IPS-20b (cell line): ENCODE results near the gene EEF2K.

ENCODE experiments used
- H3K27ac ChIP-seq: one replicate; pipeline ENCODE4 v1.5.1; 2013; ENCODE audit warnings: low read length
- H3K27me3 ChIP-seq: 2 replicates; pipeline ENCODE4 v1.6.1; 2013; ENCODE audit warnings: mild to moderate bottlenecking, low read length, inconsistent platforms; ENCODE audit not compliant: insufficient read depth
- H3K36me3 ChIP-seq: 2 replicates; pipeline ENCODE4 v1.6.1; 2013; ENCODE audit warnings: low read depth, mild to moderate bottlenecking, inconsistent platforms, low read length, moderate library complexity; ENCODE audit not compliant: insufficient read depth
- H3K4me1 ChIP-seq: 2 replicates; pipeline ENCODE4 v1.6.1; 2013; ENCODE audit warnings: mild to moderate bottlenecking, control low read depth, inconsistent platforms, low read length, moderate library complexity; ENCODE audit not compliant: insufficient read depth
- H3K4me3 ChIP-seq: 2 replicates; pipeline ENCODE4 v1.5.1; 2013; ENCODE audit warnings: mild to moderate bottlenecking, low read length, inconsistent platforms
- H3K9ac ChIP-seq: 2 replicates; pipeline ENCODE4 v1.6.1; 2013; ENCODE audit warnings: low read depth, mild to moderate bottlenecking, inconsistent platforms, low read length, moderate library complexity
- H3K9me3 ChIP-seq: 2 replicates; pipeline ENCODE4 v1.6.1; 2013; ENCODE audit warnings: mild to moderate bottlenecking, low read depth, low read length, inconsistent platforms; ENCODE audit not compliant: insufficient read depth

EEF2K gene

DNA sequence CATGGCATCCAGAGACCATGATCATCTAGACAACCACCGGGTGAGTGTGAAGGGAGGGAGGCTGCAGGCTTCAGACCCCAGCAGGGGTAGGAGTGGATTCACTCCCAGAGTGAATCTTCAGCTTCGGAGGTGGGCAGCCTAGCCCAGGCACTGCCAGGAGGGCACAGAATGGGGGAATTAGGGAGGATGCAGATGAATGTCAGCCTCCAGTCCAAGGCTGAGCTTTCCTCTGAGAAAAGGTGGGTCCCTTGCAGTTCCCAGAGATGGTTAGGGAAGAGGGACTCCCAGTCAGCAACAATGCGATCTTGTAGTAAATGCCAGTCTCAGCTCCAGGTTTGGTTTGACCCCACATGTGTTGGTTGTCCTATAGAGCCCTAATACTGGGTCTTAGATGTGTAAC is 54.4 kb downstream of the EEF2K start:
- Histone ChIP-seq H3K27ac (no peak overlapping the region), H3K4me3 (no peak overlapping the region), H3K4me1 (no peaks in the 10 kb centered on the region), H3K9ac (no peak overlapping the region), H3K36me3 (peaks cover 49% of the 10 kb centered on the region), H3K9me3 (peaks cover under 1% of the 10 kb centered on the region; the same call in 1 of the 2 replicates), H3K27me3 (no peaks in the 10 kb centered on the region)

DNA sequence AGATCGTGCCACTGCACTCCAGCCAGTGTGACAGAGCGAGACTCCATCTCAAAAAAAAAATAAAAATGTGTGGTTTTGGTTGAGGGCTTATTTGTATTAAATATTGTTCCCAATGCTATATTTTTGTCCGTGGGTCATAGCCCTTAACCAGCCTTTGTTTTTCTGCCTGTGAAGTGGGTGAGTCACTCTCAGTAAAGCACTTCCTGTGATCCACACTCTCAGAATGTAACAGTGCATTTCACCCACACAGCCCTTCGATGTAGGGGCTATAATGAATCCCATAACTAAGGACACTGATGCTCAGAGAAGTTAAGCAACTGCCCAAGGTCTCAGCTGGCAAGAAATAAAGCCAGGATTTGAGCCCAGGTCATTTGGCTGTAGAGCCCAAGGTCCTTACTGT is 56.4 kb downstream of the EEF2K start:
- peaks cover 39% of the 10 kb centered on the region for H3K36me3 ChIP-seq
- H3K9me3 ChIP-seq, result no peaks in the 10 kb centered on the region
- no peaks in the 10 kb centered on the region for H3K4me1 ChIP-seq
- H3K9ac ChIP-seq, result no peak overlapping the region
- H3K4me3 ChIP-seq, result no peak overlapping the region
- H3K27me3 ChIP-seq, result no peaks in the 10 kb centered on the region
- no peak overlapping the region for H3K27ac ChIP-seq

- Histone ChIP-seq H3K27ac (no peak overlapping the region), H3K9ac (no peak overlapping the region), H3K4me1 (no peaks in the 10 kb centered on the region), H3K36me3 (peaks cover 28% of the 10 kb centered on the region), H3K4me3 (no peak overlapping the region), H3K9me3 (no peaks in the 10 kb centered on the region), H3K27me3 (no peaks in the 10 kb centered on the region)
Observed at GRCh38 chr16:22264786-22265185, 58.7 kb downstream of the EEF2K start.

GRCh38 chr16:22265351-22265750 is 59.3 kb downstream of the EEF2K start:
- peaks cover 26% of the 10 kb centered on the region for H3K36me3 ChIP-seq
- H3K27ac ChIP-seq, result no peak overlapping the region
- H3K4me3 ChIP-seq, result no peak overlapping the region
- H3K4me1 ChIP-seq, result no peaks in the 10 kb centered on the region
- no peaks in the 10 kb centered on the region for H3K9me3 ChIP-seq
- no peak overlapping the region for H3K9ac ChIP-seq
- no peaks in the 10 kb centered on the region for H3K27me3 ChIP-seq

DNA sequence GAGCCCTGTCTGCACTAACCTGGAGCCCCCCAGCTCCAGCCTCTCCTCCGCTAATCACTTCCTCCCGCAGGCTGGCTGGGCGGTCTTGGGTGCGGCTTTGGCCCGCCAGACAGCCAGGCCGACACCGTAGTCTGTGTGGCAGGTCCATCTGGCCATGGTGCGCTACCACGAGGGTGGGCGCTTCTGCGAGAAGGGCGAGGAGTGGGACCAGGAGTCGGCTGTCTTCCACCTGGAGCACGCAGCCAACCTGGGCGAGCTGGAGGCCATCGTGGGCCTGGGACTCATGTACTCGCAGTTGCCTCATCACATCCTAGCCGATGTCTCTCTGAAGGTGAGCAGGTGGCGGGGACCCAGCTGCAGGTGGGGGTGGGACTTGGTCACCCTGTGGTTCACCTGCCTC is 60.5 kb downstream of the EEF2K start:
- H3K4me3 ChIP-seq, result no peak overlapping the region
- H3K27me3 ChIP-seq, result no peaks in the 10 kb centered on the region
- no peaks in the 10 kb centered on the region for H3K4me1 ChIP-seq
- no peaks in the 10 kb centered on the region for H3K9me3 ChIP-seq
- no peak overlapping the region for H3K27ac ChIP-seq
- peaks cover 24% of the 10 kb centered on the region for H3K36me3 ChIP-seq
- H3K9ac ChIP-seq, result no peak overlapping the region

GRCh38 chr16:22267764-22268163 is 61.7 kb downstream of the EEF2K start:
- no peak overlapping the region for H3K4me3 ChIP-seq
- H3K27me3 ChIP-seq, result no peaks in the 10 kb centered on the region
- H3K27ac ChIP-seq, result no peak overlapping the region
- peaks cover 34% of the 10 kb centered on the region for H3K36me3 ChIP-seq
- H3K9ac ChIP-seq, result no peak overlapping the region
- H3K4me1 ChIP-seq, result no peaks in the 10 kb centered on the region
- H3K9me3 ChIP-seq, result no peaks in the 10 kb centered on the region

GRCh38 chr16:22270525-22270924 is 64.4 kb downstream of the EEF2K start:
- Histone ChIP-seq H3K4me1 (no peaks in the 10 kb centered on the region), H3K36me3 (peaks cover 46% of the 10 kb centered on the region)

GRCh38 chr16:22272870-22273650 is 67.0 kb downstream of the EEF2K start:
- Histone ChIP-seq H3K27me3 (no peaks in the 10 kb centered on the region), H3K4me1 (no peaks in the 10 kb centered on the region), H3K36me3 (peaks cover 49% of the 10 kb centered on the region), H3K4me3 (no peak overlapping the region), H3K27ac (no peak overlapping the region), H3K9ac (no peak overlapping the region), H3K9me3 (no peaks in the 10 kb centered on the region)

More at GRCh38 chr16:22270525-22270924, 64.4 kb downstream of the EEF2K start:
- Histone ChIP-seq H3K27ac (no peak overlapping the region), H3K27me3 (no peaks in the 10 kb centered on the region), H3K9me3 (no peaks in the 10 kb centered on the region), H3K4me3 (no peak overlapping the region), H3K9ac (no peak overlapping the region)

DNA sequence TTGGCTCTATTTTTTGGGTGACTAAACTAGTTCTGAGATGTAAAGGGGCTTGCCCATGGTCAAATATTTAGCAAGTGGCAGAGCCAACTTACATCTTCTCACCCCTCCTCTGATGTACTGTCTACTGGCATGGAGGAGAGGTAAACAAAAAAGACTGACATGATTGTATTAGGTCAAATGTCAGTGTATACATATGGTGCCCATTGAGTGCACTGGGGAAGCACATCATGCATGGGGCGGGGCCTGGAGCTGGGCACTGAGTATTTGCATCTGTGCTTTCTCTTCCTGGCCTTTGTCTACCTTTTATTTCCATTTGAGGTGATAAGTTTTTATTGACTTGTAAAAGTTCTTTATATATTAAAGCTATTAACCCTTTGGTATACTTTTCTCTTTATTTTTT is 68.8 kb downstream of the EEF2K start:
- Histone ChIP-seq H3K27me3 (no peaks in the 10 kb centered on the region), H3K27ac (no peak overlapping the region), H3K9me3 (no peaks in the 10 kb centered on the region), H3K9ac (no peak overlapping the region), H3K4me1 (0 out of 2 replicates have a peak, but pooled peaks cover 5% of the 10 kb centered on the region), H3K36me3 (peaks cover 38% of the 10 kb centered on the region), H3K4me3 (no peak overlapping the region)

DNA sequence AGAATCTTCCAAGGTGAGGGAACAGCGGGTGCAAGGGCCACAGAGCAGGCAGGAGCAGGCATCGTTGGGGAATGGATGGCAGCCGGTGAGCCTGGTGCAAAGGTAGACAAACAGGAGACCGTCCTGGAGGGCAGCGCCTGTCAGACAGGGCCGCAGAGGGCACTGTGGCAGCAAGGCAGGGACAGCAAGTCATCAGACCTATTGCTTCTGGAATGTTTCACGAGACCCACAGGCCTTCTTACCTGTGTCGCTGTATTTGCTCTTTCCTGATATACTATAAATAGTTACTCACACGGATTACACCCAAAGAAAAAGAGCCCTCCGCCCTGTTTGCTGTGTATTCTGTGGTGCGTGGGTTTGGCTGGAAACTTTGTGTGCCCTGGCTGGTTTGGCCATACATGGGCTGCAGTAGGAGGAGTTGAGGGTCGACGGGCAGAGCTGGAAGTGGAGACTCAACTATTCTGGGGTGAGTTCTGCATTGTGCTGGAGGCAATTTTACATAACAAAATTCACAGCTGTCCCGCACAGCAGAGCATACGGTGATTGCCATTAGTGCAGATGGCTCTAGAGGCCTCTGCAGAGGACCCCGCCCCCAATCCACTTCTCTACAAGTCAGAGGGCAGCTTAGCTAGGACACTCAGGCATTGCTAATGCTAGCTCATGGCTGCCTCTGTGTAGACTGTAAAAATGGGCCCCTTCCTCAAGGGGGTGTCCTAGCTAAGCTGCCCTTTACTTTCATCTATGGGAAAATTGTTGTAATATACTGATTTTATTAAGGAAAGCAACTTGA is 72.6 kb downstream of the EEF2K start:
- H3K4me1 ChIP-seq, result 0 out of 2 replicates have a peak, but pooled peaks cover 5% of the 10 kb centered on the region
- H3K36me3 ChIP-seq, result peaks cover 37% of the 10 kb centered on the region
- H3K9me3 ChIP-seq, result no peaks in the 10 kb centered on the region
- no peaks in the 10 kb centered on the region for H3K27me3 ChIP-seq
- H3K9ac ChIP-seq, result no peak overlapping the region
- no peak overlapping the region for H3K27ac ChIP-seq
- no peak overlapping the region for H3K4me3 ChIP-seq

DNA sequence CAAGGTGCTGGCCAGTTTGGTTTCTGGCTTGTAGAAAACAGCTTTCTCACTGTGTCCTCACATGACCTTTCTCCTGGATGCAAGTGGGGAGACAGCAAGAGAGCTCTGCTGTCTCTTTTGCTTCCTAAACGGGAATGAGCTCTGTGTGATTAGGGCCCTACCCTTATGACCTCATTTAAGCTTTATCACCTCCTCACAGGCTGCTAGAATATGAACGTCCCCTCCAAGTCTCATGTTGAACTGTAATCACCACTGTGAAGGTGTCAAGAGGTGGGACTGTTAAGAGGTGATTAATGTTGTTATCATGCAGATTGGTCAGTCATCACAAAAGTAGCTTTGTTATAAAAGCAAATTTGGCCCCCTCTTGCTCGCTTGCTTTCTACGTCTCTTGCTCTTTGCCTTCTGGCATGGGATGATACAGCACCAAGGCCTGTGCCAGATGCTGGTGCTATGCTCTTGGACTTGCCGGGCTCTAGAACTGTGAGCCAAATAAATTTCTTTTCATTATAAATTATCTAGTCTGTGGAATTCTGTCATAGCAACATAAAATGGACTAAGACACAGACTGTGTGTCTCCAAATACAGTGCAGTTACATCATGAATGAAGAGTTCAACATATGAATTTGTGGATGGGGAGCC is 76.3 kb downstream of the EEF2K start:
- no peak overlapping the region for H3K9ac ChIP-seq
- no peaks in the 10 kb centered on the region for H3K27me3 ChIP-seq

More for the DNA sequence above, 76.3 kb downstream of the EEF2K start:
- H3K9me3 ChIP-seq, result no peaks in the 10 kb centered on the region
- 0 out of 2 replicates have a peak, but pooled peaks cover 8% of the 10 kb centered on the region for H3K4me1 ChIP-seq
- no peak overlapping the region for H3K4me3 ChIP-seq
- H3K27ac ChIP-seq, result no peak overlapping the region
- peaks cover 31% of the 10 kb centered on the region for H3K36me3 ChIP-seq
